ENCODE measurements around the gene SCN3A. TPM values are rescaled to one million over a fixed set of nuclear protein-coding genes. Genes with fewer than 3 reads are reported as not detected.

The SCN3A gene
- total and polyA plus RNA-seq, 10 of the 15 experiments (the other 5 are each of a cell fraction or from before 2014, with no cell fraction given) = 0.04 to 0.34 (median 0.06) TPM; not detected in 3

DNA sequence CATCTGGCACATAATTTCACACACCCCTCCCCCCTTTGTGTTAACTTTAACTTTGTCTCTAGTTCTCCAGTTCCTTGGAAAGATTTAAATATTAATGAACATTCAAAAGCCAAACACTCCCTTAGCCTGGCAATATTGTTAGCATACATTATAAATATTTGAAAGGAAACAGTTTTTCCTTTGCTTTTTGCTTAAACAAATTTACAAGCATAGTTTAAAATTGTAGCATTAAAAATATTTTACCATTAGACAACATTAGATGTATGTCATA lies 135.4 kb downstream of the SCN3A start:
- FAIRE-seq = no peak
- no peaks in the 10 kb centered on the region for H3K4me1 ChIP-seq (ENCODE audit: control insufficient read depth, insufficient read depth, low read length)
- no peak for DNase-seq (ENCODE audit: low read depth, low spot score)
- intact Hi-C loops (cut with micrococcal nuclease; ENCODE audit: unreplicated experiment) (no loop called here), in situ Hi-C loops (cut with MboI) (no loop called here)
- no peak for TF ChIP-seq FOXM1 (IDR thresholded peaks at IDR 0.05; ENCODE audit: low read depth, low read length)
- TF ChIP-seq SP1 (IDR thresholded peaks at IDR 0.05; ENCODE audit: low read depth, low read length) = no peak
- TF ChIP-seq NFIC (IDR thresholded peaks at IDR 0.05; ENCODE audit: low read depth, low read length) = no peak
- TF ChIP-seq, protein P1, sequence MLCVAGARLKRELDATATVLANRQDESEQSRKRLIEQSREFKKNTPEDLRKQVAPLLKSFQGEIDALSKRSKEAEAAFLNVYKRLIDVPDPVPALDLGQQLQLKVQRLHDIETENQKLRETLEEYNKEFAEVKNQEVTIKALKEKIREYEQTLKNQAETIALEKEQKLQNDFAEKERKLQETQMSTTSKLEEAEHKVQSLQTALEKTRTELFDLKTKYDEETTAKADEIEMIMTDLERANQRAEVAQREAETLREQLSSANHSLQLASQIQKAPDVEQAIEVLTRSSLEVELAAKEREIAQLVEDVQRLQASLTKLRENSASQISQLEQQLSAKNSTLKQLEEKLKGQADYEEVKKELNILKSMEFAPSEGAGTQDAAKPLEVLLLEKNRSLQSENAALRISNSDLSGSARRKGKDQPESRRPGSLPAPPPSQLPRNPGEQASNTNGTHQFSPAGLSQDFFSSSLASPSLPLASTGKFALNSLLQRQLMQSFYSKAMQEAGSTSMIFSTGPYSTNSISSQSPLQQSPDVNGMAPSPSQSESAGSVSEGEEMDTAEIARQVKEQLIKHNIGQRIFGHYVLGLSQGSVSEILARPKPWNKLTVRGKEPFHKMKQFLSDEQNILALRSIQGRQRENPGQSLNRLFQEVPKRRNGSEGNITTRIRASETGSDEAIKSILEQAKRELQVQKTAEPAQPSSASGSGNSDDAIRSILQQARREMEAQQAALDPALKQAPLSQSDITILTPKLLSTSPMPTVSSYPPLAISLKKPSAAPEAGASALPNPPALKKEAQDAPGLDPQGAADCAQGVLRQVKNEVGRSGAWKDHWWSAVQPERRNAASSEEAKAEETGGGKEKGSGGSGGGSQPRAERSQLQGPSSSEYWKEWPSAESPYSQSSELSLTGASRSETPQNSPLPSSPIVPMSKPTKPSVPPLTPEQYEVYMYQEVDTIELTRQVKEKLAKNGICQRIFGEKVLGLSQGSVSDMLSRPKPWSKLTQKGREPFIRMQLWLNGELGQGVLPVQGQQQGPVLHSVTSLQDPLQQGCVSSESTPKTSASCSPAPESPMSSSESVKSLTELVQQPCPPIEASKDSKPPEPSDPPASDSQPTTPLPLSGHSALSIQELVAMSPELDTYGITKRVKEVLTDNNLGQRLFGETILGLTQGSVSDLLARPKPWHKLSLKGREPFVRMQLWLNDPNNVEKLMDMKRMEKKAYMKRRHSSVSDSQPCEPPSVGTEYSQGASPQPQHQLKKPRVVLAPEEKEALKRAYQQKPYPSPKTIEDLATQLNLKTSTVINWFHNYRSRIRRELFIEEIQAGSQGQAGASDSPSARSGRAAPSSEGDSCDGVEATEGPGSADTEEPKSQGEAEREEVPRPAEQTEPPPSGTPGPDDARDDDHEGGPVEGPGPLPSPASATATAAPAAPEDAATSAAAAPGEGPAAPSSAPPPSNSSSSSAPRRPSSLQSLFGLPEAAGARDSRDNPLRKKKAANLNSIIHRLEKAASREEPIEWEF (IDR thresholded peaks at IDR 0.05; ENCODE audit: insufficient replicate concordance, low read depth, low read length) = no peak
- TF ChIP-seq, protein P2, sequence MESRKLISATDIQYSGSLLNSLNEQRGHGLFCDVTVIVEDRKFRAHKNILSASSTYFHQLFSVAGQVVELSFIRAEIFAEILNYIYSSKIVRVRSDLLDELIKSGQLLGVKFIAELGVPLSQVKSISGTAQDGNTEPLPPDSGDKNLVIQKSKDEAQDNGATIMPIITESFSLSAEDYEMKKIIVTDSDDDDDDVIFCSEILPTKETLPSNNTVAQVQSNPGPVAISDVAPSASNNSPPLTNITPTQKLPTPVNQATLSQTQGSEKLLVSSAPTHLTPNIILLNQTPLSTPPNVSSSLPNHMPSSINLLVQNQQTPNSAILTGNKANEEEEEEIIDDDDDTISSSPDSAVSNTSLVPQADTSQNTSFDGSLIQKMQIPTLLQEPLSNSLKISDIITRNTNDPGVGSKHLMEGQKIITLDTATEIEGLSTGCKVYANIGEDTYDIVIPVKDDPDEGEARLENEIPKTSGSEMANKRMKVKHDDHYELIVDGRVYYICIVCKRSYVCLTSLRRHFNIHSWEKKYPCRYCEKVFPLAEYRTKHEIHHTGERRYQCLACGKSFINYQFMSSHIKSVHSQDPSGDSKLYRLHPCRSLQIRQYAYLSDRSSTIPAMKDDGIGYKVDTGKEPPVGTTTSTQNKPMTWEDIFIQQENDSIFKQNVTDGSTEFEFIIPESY (IDR thresholded peaks at IDR 0.05) = no peak
- no peak for TF ChIP-seq ZNF24 (IDR thresholded peaks at IDR 0.05)
- TF ChIP-seq, protein P3, sequence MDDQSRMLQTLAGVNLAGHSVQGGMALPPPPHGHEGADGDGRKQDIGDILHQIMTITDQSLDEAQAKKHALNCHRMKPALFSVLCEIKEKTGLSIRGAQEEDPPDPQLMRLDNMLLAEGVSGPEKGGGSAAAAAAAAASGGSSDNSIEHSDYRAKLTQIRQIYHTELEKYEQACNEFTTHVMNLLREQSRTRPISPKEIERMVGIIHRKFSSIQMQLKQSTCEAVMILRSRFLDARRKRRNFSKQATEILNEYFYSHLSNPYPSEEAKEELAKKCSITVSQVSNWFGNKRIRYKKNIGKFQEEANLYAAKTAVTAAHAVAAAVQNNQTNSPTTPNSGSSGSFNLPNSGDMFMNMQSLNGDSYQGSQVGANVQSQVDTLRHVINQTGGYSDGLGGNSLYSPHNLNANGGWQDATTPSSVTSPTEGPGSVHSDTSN (IDR thresholded peaks at IDR 0.05; ENCODE audit: insufficient replicate concordance, low read depth, low read length) = no peak
- TF ChIP-seq, protein P4, sequence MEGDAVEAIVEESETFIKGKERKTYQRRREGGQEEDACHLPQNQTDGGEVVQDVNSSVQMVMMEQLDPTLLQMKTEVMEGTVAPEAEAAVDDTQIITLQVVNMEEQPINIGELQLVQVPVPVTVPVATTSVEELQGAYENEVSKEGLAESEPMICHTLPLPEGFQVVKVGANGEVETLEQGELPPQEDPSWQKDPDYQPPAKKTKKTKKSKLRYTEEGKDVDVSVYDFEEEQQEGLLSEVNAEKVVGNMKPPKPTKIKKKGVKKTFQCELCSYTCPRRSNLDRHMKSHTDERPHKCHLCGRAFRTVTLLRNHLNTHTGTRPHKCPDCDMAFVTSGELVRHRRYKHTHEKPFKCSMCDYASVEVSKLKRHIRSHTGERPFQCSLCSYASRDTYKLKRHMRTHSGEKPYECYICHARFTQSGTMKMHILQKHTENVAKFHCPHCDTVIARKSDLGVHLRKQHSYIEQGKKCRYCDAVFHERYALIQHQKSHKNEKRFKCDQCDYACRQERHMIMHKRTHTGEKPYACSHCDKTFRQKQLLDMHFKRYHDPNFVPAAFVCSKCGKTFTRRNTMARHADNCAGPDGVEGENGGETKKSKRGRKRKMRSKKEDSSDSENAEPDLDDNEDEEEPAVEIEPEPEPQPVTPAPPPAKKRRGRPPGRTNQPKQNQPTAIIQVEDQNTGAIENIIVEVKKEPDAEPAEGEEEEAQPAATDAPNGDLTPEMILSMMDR (IDR thresholded peaks at IDR 0.05 in 2 of 3, conservative IDR thresholded peaks at IDR 0.05 in 1 of 3; ENCODE audit: control insufficient read depth in 2 of 3, extremely low read depth in 1 of 3, insufficient read depth in 1 of 3, low read depth in 3 of 3, low read length in 3 of 3) = no peak
- no peak for TF ChIP-seq PAX8 (IDR thresholded peaks at IDR 0.05)
- TF ChIP-seq, protein P5, sequence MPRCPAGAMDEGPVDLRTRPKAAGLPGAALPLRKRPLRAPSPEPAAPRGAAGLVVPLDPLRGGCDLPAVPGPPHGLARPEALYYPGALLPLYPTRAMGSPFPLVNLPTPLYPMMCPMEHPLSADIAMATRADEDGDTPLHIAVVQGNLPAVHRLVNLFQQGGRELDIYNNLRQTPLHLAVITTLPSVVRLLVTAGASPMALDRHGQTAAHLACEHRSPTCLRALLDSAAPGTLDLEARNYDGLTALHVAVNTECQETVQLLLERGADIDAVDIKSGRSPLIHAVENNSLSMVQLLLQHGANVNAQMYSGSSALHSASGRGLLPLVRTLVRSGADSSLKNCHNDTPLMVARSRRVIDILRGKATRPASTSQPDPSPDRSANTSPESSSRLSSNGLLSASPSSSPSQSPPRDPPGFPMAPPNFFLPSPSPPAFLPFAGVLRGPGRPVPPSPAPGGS (IDR thresholded peaks at IDR 0.05; ENCODE audit: borderline replicate concordance, insufficient read depth, low read depth, low read length, poor library complexity, severe bottlenecking) = no peak
- H3K27me3 ChIP-seq (replicated peaks in 1 of 2; ENCODE audit: control insufficient read depth in 2 of 2, insufficient read depth in 2 of 2, low read length in 1 of 2) = no peaks in the 10 kb centered on the region
- no peaks in the 10 kb centered on the region for H3K36me3 ChIP-seq (ENCODE audit: control insufficient read depth in 2 of 2, insufficient read depth in 2 of 2, low read length in 1 of 2)
- ChIA-PET RAD21 (ENCODE audit: unreplicated experiment) (no interaction called here), SMC1A (ENCODE audit: uncharacterized antibody, unreplicated experiment) (no interaction called here), CTCF (interaction anchor here (0.6 kb wide), 1 partner anchor 54 kb away, joined by 3 read pairs; no protein-coding TSS in a partner anchor), POLR2A (interaction anchor here (0.7 kb wide), 1 partner anchor 47 kb away, joined by 3 read pairs; no protein-coding TSS in a partner anchor)
- ATAC-seq = no peak
- no peaks in the 10 kb centered on the region for H3K79me2 ChIP-seq (ENCODE audit: control insufficient read depth, insufficient read depth, low read length)
- no peak overlapping the region for H3K4me2 ChIP-seq (ENCODE audit: control insufficient read depth, insufficient read depth)
- H3K9me3 ChIP-seq (replicated peaks; ENCODE audit: control insufficient read depth, insufficient read depth, low read length) = no peaks in the 10 kb centered on the region
- H4K20me1 ChIP-seq (ENCODE audit: control insufficient read depth, insufficient read depth) = no peaks in the 10 kb centered on the region
- no peak overlapping the region for H3K4me3 ChIP-seq
- H3K27ac ChIP-seq (ENCODE audit: control insufficient read depth, insufficient read depth) = no peak overlapping the region
- no peak overlapping the region for H2AFZ ChIP-seq (ENCODE audit: control insufficient read depth, low read depth, low read length)
- BruUV-seq (replicated peaks) = no TSS peak
- H3K9ac ChIP-seq (ENCODE audit: control insufficient read depth, insufficient read depth, low read length) = no peak overlapping the region
